GM18508 (cell line): ENCODE measurements around the gene MVP.

Experiments used
- ATAC-seq: cut with Tn5 transposase; IDR thresholded peaks from one replicate; pipeline ENCODE4 v1.9.1; 2021; ENCODE audit warnings: moderate number of reproducible peaks; ENCODE audit not compliant: insufficient read depth, unreplicated experiment

MVP gene

DNA sequence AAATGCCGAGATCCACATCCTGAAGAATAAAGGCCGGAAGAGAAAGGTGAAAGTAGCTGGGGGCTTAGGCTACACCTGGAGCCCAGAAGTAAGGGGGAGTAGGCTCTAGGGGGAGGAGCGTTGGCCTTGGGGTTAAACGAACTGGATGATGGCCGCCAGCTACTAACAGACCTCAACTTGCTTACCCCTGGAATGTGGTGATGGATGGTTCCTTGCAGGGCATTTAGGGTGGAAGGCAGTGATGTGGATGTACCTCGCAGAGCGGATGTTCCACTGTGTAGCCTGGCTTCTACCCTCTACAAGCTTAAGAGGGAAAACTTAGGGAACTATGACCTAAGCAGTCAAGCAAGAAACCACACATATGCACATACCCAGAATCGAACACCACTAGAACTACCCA is 16.2 kb upstream of the MVP start:
- ATAC-seq = no peak

DNA sequence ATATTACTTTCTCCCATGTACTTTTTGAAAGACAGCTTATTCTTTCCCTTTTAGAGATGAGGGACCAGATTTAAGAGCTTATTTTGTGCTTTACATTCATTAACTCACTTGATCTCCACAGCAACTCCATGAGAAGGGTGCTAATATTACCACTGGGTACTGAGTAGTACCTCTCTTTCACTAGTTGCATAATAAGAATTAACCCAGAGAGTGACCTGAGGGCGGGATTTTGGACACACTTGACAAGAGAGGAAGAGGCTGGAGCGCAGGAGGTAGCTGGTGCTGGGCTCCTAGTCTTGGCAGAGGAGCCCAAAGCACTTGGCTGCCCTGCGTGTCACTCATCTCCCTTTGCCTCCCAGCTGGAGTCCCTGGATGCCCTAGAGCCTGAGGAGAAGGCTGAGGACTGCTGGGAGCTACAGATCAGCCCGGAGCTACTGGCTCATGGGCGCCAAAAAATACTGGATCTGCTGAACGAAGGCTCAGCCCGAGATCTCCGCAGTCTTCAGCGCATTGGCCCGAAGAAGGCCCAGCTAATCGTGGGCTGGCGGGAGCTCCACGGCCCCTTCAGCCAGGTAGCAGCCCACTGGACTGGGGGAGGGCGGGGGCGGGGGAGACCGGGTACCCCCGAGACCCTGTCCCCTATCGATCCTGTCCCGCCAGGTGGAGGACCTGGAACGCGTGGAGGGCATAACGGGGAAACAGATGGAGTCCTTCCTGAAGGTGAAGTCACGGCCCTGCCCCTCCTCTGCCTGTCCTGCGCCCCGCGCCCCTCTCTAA is 15.6 kb upstream of the MVP start:
- no peak for ATAC-seq

DNA sequence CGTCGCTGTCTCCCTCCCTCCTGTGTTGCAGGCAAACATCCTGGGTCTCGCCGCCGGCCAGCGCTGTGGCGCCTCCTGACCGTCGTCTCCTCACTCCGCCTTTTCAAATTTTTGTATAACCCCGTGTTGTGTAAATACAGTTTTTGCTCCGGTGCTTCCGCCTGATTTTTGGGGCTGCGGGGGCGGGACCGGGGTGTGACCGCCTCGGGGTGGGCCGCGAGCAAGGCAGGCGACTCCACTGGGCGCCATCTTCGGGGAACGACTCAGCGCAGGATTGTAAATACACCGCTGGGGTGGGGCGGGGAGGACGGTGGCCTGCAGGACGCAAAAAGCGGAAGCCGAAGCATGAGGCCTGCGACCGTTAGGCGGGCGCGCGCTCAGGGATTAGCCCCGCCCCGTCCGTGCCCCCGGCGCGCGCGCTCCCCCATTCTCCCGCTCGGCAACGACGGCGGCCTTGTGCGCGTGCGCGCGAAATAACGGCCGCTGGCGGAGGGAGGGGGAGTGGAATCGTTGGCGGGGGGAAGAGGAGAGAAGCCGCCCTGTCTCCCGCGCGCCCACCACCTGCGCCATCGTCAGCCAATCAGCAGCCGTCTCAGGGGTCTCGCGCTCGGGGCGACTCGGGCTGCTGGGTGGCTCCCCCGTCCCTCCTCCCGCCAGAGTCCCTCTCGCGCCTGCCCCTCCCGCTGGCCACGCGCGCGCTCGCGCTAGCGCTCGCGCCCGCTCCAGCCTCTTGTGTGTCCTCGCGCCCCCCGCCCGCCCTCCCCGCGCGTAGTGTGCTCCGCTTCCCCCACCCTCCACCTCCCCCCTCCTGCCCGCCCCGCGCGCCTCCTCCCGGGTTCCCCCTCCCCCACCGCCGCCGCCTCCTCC is 14.8 kb upstream of the MVP start:
- no peak for ATAC-seq

DNA sequence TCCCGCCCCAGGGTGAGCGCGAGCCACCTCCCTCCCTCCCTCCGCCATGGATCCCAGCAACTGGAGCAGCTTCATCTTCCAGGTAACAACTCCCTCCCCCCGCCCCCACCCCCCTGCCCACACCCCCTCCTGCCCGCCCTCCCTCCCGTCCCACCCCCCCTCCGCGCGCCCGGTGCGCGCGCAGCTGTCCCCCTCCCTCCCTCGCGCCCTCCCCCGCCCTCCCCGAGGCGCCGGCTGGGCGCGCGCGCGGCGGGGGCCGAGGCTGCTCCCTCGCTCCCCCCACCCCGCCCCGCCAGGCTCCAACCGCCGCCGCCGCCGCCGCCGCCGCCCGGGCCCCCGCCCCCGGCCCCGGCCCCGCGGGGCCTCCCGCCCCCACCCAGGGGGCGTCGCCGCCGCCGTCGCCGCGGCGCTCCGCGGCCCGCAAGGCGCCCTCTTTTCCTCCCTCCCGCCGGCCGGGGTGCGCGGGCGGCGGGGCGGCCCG is 14.1 kb upstream of the MVP start, which contains the start of gene MAZ:
Gene MAZ, plus strand, starts transcription at position 431 of the 481 bp plus-strand sequence. CDS start 173 bp downstream, outside the sequence.
- no peak for ATAC-seq

DNA sequence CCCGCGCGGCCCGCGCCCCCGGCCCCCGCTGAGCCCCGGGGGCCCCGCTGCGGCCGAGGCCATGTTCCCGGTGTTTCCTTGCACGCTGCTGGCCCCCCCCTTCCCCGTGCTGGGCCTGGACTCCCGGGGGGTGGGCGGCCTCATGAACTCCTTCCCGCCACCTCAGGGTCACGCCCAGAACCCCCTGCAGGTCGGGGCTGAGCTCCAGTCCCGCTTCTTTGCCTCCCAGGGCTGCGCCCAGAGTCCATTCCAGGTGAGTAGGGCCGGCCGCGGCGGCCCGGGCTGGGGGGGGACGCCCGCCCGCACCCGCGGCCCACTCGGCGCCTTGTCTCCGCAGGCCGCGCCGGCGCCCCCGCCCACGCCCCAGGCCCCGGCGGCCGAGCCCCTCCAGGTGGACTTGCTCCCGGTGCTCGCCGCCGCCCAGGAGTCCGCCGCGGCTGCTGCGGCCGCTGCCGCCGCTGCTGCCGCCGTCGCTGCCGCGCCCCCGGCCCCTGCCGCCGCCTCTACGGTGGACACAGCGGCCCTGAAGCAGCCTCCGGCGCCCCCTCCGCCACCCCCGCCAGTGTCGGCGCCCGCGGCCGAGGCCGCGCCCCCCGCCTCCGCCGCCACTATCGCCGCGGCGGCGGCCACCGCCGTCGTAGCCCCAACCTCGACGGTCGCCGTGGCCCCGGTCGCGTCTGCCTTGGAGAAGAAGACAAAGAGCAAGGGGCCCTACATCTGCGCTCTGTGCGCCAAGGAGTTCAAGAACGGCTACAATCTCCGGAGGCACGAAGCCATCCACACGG is 13.4 kb upstream of the MVP start:
- no peak for ATAC-seq

DNA sequence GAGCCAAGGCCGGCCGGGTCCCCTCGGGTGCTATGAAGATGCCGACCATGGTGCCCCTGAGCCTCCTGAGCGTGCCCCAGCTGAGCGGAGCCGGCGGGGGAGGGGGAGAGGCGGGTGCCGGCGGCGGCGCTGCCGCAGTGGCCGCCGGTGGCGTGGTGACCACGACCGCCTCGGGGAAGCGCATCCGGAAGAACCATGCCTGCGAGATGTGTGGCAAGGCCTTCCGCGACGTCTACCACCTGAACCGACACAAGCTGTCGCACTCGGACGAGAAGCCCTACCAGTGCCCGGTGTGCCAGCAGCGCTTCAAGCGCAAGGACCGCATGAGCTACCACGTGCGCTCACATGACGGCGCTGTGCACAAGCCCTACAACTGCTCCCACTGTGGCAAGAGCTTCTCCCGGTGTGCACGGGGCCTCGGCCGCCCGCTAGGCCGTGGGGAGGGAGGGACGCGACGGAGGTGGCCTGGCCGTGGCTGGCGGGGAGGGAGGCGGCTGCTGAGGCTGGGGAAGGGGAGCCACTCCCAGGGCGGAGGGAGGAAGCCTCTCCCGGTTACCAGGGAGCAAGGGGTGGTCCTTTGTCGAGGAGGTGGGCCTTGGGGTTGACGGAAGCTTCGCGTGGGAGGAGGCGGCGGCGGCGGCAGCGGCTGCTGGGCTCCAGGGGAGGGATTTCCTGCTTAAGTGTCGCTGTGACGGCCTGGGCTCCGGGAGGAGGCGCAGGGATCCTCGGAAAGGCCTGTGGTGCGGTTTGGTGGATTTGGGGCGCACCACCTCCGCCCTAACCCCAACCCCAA is 12.6 kb upstream of the MVP start:
- no peak for ATAC-seq

DNA sequence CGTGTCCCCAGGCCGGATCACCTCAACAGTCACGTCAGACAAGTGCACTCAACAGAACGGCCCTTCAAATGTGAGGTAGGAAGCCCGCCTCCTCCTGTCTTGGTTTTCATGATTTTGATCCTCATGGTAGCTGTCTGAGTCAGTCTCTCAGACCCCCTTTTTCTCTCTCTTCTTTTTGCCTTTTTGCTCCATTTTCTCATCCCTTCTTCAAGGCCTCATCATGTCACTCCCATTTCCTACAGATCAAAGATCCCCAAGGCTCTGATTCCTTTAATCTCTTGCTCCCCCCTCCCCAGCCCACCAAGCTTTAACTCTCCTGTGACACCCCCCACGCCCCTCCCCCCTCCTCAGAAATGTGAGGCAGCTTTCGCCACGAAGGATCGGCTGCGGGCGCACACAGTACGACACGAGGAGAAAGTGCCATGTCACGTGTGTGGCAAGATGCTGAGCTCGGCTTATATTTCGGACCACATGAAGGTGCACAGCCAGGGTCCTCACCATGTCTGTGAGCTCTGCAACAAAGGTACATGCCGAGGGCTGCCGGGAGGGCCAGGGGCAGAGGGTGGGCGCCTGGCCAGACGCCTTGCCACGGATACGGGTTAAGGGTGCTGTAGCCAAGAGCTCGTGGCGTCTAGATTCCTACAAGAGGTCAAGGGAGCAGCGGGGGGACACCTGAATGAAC is 11.9 kb upstream of the MVP start:
- no peak for ATAC-seq

DNA sequence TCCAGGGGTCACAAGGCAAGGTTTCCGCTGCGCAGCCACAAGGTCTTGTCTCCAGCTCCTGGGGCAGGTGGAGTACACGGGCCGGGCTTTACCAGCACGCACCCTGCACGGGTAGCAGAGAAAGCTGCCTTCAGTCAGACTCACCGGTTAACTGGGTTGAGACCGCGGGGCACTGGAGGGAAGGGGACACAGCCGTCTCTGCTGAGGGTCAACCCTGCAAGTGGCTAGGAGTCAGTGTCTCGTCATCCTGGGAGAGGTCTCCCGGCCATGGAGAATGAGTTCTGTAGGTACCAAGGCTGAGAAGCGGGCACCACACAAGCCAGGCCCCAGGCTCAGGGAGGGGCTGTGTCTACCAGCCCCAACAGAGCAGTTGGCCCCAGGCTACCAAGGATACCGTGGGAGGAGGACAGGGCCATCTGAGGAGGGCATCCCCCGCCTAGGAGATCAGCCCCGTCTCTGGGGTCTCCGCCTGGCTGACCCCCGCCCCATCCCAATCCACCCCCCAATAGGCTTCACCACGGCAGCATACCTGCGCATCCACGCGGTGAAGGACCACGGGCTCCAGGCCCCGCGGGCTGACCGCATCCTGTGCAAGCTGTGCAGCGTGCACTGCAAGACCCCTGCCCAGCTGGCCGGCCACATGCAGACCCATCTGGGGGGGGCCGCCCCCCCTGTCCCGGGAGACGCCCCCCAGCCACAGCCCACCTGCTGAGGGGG is 11.1 kb upstream of the MVP start:
- ATAC-seq = no peak

DNA sequence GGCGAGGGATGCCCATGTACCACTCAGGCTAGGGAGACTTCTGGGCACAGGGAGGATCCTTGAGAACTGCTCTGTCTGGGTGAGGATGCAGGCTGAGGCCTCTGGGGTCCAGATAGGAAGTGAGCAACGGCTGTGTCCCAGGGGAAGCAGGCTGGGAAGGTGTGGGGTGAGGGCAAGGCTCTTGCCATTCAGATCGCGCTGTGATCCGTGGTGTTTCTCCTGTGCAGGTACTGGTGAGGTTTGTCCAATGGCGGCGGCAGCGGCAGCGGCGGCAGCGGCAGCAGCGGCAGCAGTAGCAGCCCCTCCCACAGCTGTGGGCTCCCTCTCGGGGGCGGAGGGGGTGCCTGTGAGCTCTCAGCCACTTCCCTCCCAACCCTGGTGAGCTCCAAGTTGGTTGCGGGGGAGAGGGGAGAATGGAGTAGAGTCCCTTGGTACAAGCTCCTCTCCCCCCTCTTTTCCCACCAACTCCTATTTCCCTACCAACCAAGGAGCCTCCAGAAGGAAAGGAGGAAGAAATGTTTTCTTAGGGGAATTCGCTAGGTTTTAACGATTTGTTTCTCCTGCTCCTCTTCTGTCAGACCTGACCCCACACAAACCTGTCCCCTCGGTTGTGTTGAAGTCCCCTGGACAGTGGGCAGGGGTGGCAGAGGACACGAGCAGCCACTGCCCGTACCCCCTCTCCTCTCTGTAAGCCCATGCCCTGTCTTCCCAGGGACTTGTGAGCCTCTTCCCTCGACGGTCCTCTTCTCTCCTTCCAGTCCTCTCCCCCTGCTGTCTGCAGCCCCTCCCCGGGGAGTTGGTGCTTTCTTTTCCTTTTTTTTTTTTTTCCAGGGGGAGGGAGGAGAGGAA is 10.2 kb upstream of the MVP start:
- ATAC-seq = no peak

DNA sequence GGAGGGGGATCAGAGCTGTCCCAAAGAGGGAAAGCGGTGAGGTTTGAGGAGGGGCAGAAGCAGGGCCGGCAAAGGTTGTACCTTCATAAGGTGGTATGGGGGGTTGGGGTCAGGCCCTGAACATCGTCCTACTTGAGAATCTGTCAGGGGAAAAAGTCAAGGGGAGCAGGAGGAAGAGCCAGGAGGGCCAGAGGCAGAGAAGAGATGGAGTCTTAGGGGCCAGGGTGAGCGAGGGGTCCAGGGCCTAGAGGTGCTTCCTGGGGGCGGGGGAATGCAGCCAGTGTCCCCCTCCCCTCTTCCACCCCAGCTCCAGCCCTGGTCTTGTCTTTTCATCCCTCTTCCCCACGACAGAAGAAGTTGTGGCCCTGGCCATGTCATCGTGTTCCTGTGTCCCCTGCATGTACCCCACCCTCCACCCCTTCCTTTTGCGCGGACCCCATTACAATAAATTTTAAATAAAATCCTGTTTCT is 9.5 kb upstream of the MVP start:
- ATAC-seq = no peak

DNA sequence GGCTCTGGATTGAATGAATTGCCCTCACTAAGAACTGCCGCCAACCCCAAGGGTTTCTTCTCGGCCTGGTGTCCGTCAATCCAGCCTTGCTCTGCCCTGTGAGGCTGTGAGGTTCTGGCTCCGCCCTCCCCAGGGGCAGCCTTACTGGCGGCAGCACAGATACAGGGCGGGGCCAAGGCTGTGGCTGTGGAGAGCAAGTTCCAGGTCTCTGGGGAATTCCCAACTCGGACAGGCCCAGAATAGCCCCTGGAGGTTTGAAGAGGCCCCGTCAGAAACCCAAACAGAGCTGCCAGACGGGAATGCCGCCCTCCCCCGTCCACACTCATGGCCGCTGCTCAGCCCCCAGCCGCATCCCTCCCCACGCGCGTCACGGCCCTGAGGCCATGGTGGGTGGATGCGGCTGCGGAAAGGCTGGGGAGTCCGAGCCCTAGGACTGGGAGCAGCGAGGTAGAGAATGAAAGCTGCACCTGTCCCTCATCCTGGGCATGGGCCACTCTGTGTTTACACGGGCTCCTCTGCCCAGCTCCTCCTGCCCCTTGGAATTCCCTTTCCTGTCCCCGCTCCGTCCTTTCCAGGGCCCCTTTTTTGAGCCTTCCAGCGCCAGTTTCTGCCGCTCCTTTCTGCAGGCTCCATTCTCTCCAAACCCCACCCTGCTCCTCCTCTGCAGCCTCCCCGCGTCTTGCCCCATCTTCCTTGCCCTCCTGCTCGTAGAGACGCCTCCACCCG is 8.9 kb upstream of the MVP start:
- no peak for ATAC-seq

DNA sequence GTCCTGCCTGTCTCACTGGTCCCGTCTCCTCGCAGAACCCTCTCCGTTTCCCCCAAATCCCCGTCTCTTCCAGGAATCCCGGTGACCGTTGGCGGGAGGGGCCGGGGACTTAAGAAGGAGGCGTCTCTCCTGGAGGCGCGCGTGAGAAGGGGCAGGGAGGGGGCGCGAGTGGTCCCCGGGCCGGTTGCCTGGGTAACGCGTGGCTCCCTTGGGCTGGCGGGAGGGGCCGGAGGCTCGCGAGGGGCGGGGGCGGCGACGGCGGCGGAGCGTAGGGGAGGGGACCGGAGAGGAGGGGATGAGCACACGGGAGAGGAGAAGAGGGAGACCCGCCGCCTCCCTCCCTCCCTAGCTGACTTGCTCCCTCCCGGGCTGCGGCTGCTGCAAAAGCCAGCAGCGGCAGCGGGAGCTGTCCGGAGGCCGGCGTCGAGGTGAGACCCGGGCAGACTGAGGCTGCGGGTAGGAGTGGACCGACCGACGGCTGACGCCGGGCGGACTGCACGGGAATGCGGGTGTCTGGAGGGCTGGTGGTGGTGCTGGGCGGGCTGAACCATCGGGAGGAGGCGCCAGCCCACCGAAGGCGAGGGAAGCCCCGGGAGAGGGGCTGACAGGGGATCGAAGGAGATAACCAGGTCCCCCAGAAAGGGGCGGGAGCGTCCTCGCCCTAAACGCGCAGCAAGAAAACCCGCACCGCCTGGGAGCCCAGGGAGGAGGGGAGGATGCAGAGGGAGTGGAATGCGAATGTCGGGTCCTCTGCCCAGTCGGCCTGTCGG is 8.2 kb upstream of the MVP start, which contains the start of gene PRRT2:
Gene PRRT2, plus strand, starts transcription at position 298 of the 770 bp plus-strand sequence. CDS start 862 bp downstream, outside the sequence.
- ATAC-seq = no peak

DNA sequence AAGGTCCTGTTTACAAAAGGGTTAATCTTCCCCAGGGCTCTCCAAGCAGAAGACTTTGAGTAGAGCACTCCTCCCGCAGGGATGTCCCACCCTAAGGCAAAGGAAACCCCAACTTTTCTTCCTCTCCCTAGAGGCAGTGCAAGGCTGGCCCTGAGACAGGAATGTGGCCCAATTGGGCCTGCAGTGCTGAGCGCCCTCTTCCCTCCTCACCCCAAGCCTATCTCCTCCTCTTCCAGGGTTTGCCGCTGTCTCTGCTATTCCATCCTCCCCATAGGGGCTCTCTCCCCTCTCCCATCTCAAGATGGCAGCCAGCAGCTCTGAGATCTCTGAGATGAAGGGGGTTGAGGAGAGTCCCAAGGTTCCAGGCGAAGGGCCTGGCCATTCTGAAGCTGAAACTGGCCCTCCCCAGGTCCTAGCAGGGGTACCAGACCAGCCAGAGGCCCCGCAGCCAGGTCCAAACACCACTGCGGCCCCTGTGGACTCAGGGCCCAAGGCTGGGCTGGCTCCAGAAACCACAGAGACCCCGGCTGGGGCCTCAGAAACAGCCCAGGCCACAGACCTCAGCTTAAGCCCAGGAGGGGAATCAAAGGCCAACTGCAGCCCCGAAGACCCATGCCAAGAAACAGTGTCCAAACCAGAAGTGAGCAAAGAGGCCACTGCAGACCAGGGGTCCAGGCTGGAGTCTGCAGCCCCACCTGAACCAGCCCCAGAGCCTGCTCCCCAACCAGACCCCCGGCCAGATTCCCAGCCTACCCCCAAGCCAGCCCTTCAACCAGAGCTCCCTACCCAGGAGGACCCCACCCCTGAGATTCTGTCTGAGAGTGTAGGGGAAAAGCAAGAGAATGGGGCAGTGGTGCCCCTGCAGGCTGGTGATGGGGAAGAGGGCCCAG is 7.3 kb upstream of the MVP start:
- no peak for ATAC-seq

DNA sequence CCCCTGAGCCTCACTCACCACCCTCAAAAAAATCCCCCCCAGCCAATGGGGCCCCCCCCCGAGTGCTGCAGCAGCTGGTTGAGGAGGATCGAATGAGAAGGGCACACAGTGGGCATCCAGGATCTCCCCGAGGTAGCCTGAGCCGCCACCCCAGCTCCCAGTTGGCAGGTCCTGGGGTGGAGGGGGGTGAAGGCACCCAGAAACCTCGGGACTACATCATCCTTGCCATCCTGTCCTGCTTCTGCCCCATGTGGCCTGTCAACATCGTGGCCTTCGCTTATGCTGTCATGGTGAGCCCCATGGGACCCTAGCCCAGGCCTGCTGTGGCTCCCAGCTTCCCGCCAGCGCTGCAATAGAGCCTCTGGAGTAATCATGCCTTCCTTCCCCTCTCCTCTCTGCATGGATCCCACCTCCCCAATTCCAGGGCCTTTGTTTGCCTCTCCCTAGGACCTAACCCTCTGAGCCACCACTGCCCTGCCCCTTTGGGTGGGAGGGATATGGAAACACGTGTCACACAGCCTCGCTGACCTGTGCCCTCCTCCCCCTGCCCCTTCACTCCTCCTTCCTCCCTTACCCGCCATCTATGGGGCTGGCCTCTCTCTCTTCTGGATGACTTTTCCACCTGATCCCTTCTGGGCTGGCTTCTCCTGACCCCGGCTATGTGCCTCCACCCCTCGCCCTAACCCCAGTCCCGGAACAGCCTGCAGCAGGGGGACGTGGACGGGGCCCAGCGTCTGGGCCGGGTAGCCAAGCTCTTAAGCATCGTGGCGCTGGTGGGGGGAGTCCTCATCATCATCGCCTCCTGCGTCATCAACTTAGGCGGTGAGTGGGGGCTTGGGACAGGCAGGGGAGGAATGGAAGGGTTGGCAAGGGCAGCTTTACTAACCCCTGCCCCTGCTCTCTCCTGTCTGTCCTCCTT is 6.4 kb upstream of the MVP start:
- no peak for ATAC-seq
